ENCODE data around the gene HSD17B8. TPM values are rescaled to one million over a fixed set of nuclear protein-coding genes. Genes with fewer than 3 reads are reported as not detected.

The HSD17B8 gene
- total RNA-seq, 1 experiment from 2014 or later = 4.2 TPM

DNA sequence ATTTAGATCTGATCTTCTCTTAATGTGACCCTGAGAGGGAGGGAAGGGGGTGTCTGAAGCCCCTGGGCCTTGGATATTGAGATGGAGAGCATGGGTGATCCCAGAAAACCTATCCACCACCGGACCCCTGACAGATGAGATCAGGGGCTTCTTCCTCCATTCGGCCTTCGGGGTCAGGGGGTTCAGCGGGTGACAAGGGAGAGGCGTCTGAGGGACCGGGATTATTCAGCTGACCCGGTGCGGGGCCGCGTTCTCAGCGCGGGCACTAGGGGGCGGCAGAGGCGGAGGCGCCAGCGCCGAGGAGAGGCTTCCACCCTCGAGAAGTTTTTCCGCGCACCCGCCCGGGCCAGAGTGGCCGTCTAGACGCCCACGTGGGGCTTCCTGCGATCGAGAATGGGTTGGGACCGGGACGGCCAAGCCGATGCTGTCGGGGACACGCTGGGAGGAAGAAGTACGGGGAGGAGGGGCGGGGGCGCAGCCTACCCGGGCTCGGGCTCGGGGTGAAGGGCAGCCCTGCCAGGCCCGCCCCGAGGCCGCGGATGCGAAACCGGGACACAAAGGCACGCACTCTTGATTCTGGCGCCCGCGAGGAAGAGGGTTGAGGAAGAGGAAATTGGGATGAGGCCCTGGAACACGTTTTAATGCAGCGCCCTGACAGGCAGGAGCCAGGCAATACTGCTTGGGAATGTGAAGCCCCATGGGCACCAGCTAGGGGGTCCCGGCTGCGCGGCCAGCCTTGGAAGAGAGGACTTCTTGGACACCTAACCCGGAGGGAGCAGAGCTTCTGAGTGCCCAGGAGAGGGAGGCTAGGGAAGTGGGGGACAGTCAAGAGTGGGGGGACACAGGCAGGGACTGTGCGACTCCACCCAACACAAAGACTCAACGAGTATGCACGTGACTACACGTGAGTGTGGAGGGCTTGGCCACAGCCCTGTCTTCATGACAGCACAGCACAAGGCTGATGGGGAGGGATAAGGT, 42.8 kb upstream of the HSD17B8 start:
- Histone ChIP-seq H3K9ac (ENCODE audit: low read length) (peak overlapping the region; percentile 71), H3K27me3 (ENCODE audit: low read length) (no peaks in the 10 kb centered on the region), H3K4me2 (ENCODE audit: low read length) (peak overlapping the region; percentile 95), H3K4me1 (ENCODE audit: insufficient read depth, low read length) (peaks cover 18% of the 10 kb centered on the region), H3K9me3 (ENCODE audit: low read length) (no peaks in the 10 kb centered on the region), H3K36me3 (ENCODE audit: low read depth, low read length) (no peaks in the 10 kb centered on the region), H3K27ac (ENCODE audit: low read length) (peak overlapping the region; percentile 38), H4K20me1 (ENCODE audit: low read length) (no peaks in the 10 kb centered on the region), H3K9me2 (replicated peaks; ENCODE audit: low read length) (no peaks in the 10 kb centered on the region), H3K79me2 (ENCODE audit: low read length) (no peaks in the 10 kb centered on the region), H3K4me3 (ENCODE audit: low read length) (peak overlapping the region; percentile 69), H3F3A (ENCODE audit: low read length, unreplicated experiment) (no peaks in the 10 kb centered on the region), H2AFZ (ENCODE audit: low read length) (peak overlapping the region; percentile 93)
- intact Hi-C loops (cut with micrococcal nuclease) = loop anchor here (2.0 to 5.0 kb wide), 2 partner anchors 36 to 87 kb away; no protein-coding TSS in a partner anchor
- TF ChIP-seq, protein P1, sequence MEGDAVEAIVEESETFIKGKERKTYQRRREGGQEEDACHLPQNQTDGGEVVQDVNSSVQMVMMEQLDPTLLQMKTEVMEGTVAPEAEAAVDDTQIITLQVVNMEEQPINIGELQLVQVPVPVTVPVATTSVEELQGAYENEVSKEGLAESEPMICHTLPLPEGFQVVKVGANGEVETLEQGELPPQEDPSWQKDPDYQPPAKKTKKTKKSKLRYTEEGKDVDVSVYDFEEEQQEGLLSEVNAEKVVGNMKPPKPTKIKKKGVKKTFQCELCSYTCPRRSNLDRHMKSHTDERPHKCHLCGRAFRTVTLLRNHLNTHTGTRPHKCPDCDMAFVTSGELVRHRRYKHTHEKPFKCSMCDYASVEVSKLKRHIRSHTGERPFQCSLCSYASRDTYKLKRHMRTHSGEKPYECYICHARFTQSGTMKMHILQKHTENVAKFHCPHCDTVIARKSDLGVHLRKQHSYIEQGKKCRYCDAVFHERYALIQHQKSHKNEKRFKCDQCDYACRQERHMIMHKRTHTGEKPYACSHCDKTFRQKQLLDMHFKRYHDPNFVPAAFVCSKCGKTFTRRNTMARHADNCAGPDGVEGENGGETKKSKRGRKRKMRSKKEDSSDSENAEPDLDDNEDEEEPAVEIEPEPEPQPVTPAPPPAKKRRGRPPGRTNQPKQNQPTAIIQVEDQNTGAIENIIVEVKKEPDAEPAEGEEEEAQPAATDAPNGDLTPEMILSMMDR (conservative IDR thresholded peaks at IDR 0.05; ENCODE audit: low read depth, low read length) = peak; percentile 91
- TF ChIP-seq EZH2phosphoT487 (IDR thresholded peaks at IDR 0.05; ENCODE audit: borderline replicate concordance, low read length) (no peak), EZH2 (IDR thresholded peaks at IDR 0.05; ENCODE audit: low read length, unreplicated experiment) (no peak)
- ChIA-PET POLR2A (ENCODE audit: unreplicated experiment) (interaction anchor here (0.6 to 0.7 kb wide), 2 partner anchors 150 to 290 kb away, joined by 3 to 6 read pairs; no protein-coding TSS in a partner anchor), CTCF (interaction anchor here (0.9 kb wide), 1 partner anchor 86 kb away, joined by 3 read pairs; no protein-coding TSS in a partner anchor)
- DNase-seq (peak; percentile 75), ATAC-seq (peak; percentile 81)
- BruUV-seq (replicated peaks) = no TSS peak

DNA sequence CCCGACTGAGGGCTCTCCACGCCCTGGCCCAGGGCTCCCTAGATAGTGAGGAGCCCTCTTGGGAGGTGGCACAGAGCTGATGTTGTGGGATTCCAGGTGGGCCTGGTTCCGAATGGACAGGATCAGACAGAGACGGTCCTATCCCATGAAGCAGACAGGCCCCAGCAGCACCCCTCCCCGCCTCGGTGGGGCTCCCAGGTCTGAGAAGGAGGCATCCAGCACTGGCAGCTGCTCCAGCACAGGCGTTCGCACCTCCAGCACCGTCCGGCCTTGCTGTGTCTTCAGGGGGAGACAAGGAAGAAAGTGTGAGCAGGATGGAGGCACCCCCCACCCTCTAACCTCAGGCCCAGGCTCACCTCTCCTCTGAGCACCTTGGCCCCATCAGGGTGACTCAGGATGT, 40.9 kb upstream of the HSD17B8 start:
- ATAC-seq (no peak), DNase-seq (no peak)
- Histone ChIP-seq H2AFZ (ENCODE audit: low read length) (no peak overlapping the region), H3K79me2 (ENCODE audit: low read length) (no peaks in the 10 kb centered on the region), H3F3A (ENCODE audit: low read length, unreplicated experiment) (no peaks in the 10 kb centered on the region), H3K9ac (ENCODE audit: low read length) (no peak overlapping the region), H3K9me2 (replicated peaks; ENCODE audit: low read length) (no peaks in the 10 kb centered on the region), H3K9me3 (ENCODE audit: low read length) (no peaks in the 10 kb centered on the region), H3K27ac (ENCODE audit: low read length) (no peak overlapping the region), H3K4me2 (ENCODE audit: low read length) (no peak overlapping the region), H3K36me3 (ENCODE audit: low read depth, low read length) (no peaks in the 10 kb centered on the region), H3K4me3 (ENCODE audit: low read length) (no peak overlapping the region), H3K4me1 (ENCODE audit: insufficient read depth, low read length) (peaks cover 18% of the 10 kb centered on the region), H3K27me3 (ENCODE audit: low read length) (no peaks in the 10 kb centered on the region), H4K20me1 (ENCODE audit: low read length) (no peaks in the 10 kb centered on the region)
- CTCF ChIA-PET = no interaction called here
- no TSS peak for BruUV-seq (replicated peaks)
- POLR2A ChIA-PET (ENCODE audit: unreplicated experiment) = no interaction called here
- TF ChIP-seq EZH2 (IDR thresholded peaks at IDR 0.05; ENCODE audit: low read length, unreplicated experiment) (no peak), EZH2phosphoT487 (IDR thresholded peaks at IDR 0.05; ENCODE audit: borderline replicate concordance, low read length) (no peak)
- TF ChIP-seq, protein P1 (conservative IDR thresholded peaks at IDR 0.05; ENCODE audit: low read depth, low read length) = no peak
- intact Hi-C loops (cut with micrococcal nuclease) = loop anchor here (5.0 kb wide), 1 partner anchor 34 kb away; no protein-coding TSS in a partner anchor

All from PC-3 (cell line).